GM12865 (cell line): Measurements from ENCODE around the gene PSMG3.

Experiments used
- DNase-seq: peaks from one replicate; pipeline ENCODE4 v3.0.0; 2010; ENCODE audit warnings: low read depth
- H3K4me3 ChIP-seq: 2 replicates; pipeline ENCODE4 v1.5.1; 2011; ENCODE audit warnings: mild to moderate bottlenecking, low read depth, low read length, control low read depth
- CTCF ChIP-seq: IDR thresholded peaks from 2 replicates; pipeline ENCODE4 v1.5.1; 2011; ENCODE audit warnings: low read length, control low read depth, low read depth, inconsistent platforms; ENCODE audit not compliant: insufficient read depth; ENCODE audit errors: missing control alignments

PSMG3 gene

GRCh38 chr7:1536743-1537534 is 32.9 kb downstream of the PSMG3 start:
- no peak overlapping the region for H3K4me3 ChIP-seq
- no peak for DNase-seq
- no peak for TF ChIP-seq CTCF

DNA sequence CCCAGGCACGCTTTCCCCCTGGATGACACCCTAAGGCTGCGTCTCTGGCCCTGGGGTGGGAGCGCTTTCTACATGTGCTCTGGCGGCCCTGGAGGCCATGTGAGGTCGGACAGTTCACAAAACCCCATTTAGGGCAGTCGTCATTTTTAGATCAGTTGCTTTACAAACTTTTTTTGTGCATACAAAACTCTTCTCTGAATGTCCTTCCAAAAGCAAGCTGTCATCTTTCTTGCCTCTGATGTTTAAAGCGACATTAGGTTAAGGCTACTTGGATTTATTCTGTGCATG is 33.4 kb downstream of the PSMG3 start:
- no peak for TF ChIP-seq CTCF
- no peak for DNase-seq
- H3K4me3 ChIP-seq: no peak overlapping the region

DNA sequence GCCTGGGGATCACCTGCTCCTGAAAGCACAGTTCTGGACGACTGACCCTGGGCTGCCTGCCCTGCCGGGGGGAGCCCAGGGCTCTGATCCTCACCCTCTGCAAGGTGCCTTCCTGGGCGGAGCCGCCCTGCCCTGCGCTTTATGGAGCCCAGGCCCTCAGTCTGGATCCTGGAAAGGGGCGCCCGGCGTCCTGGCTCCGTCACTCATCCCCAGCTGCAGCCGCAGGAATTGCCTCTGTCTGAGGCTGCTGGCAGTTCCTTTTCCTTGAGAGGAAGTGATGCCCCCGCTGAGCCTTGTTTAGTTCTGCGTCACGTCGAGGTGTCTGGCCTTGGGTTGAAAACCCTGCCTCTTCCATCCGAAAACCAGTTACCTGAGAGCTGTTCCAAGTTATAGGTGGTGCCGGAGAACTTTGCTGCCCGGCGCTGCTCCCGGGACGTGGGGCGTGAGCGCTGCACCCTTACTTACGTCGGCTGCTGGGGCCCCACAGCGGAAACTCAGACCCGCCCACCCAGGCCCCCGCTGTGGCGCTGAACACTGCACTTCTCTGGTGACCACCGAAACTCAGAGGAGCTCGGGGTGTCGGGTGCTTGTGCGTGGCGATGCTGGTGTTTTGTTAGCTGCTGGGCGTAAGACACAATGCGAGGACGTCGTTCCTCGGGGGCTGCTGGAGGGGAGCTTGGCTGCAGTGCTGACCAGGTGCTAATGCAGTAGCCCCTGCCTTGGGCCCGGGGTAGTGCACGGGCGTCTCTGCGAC is 34.0 kb downstream of the PSMG3 start:
- DNase-seq: no peak
- no peak for TF ChIP-seq CTCF
- no peak overlapping the region for H3K4me3 ChIP-seq

DNA sequence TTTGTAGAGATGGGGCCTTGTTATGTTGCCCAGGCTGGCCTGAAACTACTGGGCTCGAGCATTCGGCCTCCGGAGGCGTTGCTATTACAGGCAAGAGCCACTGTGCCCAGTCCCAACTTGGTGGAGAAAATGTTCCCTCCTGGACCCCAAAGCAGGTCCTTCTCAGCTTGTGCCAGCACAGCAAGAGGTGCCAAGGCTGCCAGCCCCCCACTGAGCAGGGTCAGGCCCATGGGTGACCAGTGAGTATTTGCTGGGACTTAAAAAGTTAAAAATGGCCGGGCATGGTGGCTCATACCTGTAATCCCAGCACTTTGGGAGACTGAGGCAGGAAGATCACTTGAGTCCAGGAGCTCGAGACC is 34.8 kb downstream of the PSMG3 start:
- no peak overlapping the region for H3K4me3 ChIP-seq
- no peak for TF ChIP-seq CTCF
- no peak for DNase-seq

- TF ChIP-seq CTCF: no peak
- no peak for DNase-seq
- no peak overlapping the region for H3K4me3 ChIP-seq
These were observed 35.3 kb downstream of the PSMG3 start for GRCh38 chr7:1534330-1535099.

DNA sequence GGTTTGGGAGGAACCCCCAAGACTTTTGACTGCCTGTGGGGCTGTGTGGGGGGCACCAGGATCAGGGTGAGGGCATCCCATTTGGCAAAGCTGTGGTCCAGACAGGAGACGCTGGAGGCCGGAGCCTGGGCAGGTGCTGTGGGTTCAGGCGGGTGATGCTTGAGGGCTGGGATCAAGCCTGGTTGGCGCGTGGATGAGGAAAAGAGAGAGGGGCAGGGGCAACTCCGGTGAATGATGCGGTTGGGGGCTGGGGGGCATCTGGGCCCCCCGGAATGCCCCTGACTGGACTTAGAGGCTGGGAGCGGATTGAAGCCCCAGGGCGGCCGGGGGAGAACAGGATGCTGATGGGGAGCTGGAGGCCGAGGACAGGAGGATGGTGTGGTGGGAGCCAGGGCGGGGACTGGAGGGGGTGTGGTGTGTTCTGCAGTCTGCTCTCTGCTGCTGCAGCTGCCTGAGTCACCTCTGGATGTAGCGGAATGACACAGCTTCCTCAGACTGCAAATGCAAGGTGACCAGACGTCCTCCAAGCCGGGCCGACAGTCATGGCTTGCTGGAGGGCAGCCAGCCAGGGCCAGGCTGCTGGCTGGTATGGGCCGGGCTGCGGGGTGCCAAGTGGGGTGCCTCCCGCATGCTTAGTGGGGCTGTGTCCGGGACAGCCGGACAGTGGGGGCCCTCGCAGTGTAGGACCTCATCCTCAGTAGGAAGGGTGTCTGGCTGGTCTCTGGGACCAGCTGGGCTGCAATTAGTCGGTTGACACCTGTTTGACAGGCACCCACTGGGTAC is 36.1 kb downstream of the PSMG3 start:
- peak overlapping the region; percentile 72 for H3K4me3 ChIP-seq
- peak; percentile 87 for DNase-seq

More for the DNA sequence above, 36.1 kb downstream of the PSMG3 start:
- TF ChIP-seq CTCF: no peak
